BE2C (cell line): ENCODE data around the gene TNFRSF14.

Source experiments
- DNase-seq: peaks from one replicate; pipeline ENCODE4 v3.0.0-alpha.2; 2020
- H3K27me3 ChIP-seq: fragments of 250-450 bp; sonication (Bioruptor Pico); 2 replicates; pipeline ENCODE4 v1.5.1; 2020; ENCODE audit warnings: mild to moderate bottlenecking
- H3K36me3 ChIP-seq: fragments of 250-450 bp; sonication (Bioruptor Pico); 2 replicates; pipeline ENCODE4 v1.5.1; 2020; ENCODE audit warnings: mild to moderate bottlenecking
- H3K4me1 ChIP-seq: fragments of 250-450 bp; sonication (Bioruptor Pico); 2 replicates; pipeline ENCODE4 v1.5.1; 2020
- H3K4me3 ChIP-seq: 2 replicates; pipeline ENCODE4 v1.5.1; 2011; ENCODE audit warnings: low read depth, low read length
- H3K9me3 ChIP-seq: fragments of 250-450 bp; sonication (Bioruptor Pico); 2 replicates; pipeline ENCODE4 v1.5.1; 2020
- CTCF ChIP-seq: IDR thresholded peaks from 2 replicates; pipeline ENCODE4 v1.5.1; 2012; ENCODE audit warnings: mild to moderate bottlenecking, low read depth, low read length

Gene TNFRSF14

GRCh38 chr1:2591233-2591580 is 35.0 kb downstream of the TNFRSF14 start:
- Histone ChIP-seq H3K4me3 (no peak overlapping the region), H3K4me1 (no peaks in the 10 kb centered on the region), H3K27me3 (no peaks in the 10 kb centered on the region), H3K9me3 (no peaks in the 10 kb centered on the region), H3K36me3 (no peaks in the 10 kb centered on the region)
- TF ChIP-seq CTCF = no peak
- DNase-seq = no peak

GRCh38 chr1:2591581-2592261 is 35.5 kb downstream of the TNFRSF14 start:
- Histone ChIP-seq H3K9me3 (no peaks in the 10 kb centered on the region), H3K27me3 (no peaks in the 10 kb centered on the region), H3K4me1 (no peaks in the 10 kb centered on the region), H3K4me3 (no peak overlapping the region), H3K36me3 (no peaks in the 10 kb centered on the region)
- no peak for DNase-seq
- no peak for TF ChIP-seq CTCF

- Histone ChIP-seq H3K4me1 (no peaks in the 10 kb centered on the region), H3K9me3 (no peaks in the 10 kb centered on the region), H3K36me3 (no peaks in the 10 kb centered on the region), H3K27me3 (no peaks in the 10 kb centered on the region), H3K4me3 (no peak overlapping the region)
- no peak for TF ChIP-seq CTCF
- DNase-seq = no peak
Observed at GRCh38 chr1:2592672-2593071, 36.5 kb downstream of the TNFRSF14 start.

- H3K9me3 ChIP-seq = no peaks in the 10 kb centered on the region
- no peaks in the 10 kb centered on the region for H3K4me1 ChIP-seq
- no peaks in the 10 kb centered on the region for H3K27me3 ChIP-seq
- H3K4me3 ChIP-seq = no peak overlapping the region
- no peaks in the 10 kb centered on the region for H3K36me3 ChIP-seq
- no peak for DNase-seq
- no peak for TF ChIP-seq CTCF
Observed at GRCh38 chr1:2593251-2593878, 37.2 kb downstream of the TNFRSF14 start.

GRCh38 chr1:2594001-2594640 is 38.0 kb downstream of the TNFRSF14 start:
- no peak for TF ChIP-seq CTCF
- H3K36me3 ChIP-seq = no peaks in the 10 kb centered on the region
- DNase-seq = peak; percentile 70
- no peaks in the 10 kb centered on the region for H3K27me3 ChIP-seq
- no peaks in the 10 kb centered on the region for H3K4me1 ChIP-seq
- no peak overlapping the region for H3K4me3 ChIP-seq
- no peaks in the 10 kb centered on the region for H3K9me3 ChIP-seq

- no peaks in the 10 kb centered on the region for H3K4me1 ChIP-seq
- no peaks in the 10 kb centered on the region for H3K27me3 ChIP-seq
- no peak overlapping the region for H3K4me3 ChIP-seq
- H3K9me3 ChIP-seq = no peaks in the 10 kb centered on the region
- no peaks in the 10 kb centered on the region for H3K36me3 ChIP-seq
- no peak for TF ChIP-seq CTCF
- DNase-seq = no peak
Observed at GRCh38 chr1:2594641-2595131, 38.5 kb downstream of the TNFRSF14 start.
